ENCODE measurements around the gene NAT8L. TPM values are rescaled to one million over a fixed set of nuclear protein-coding genes. Genes with fewer than 3 reads are reported as not detected.

The NAT8L gene
- total and polyA plus RNA-seq, 2 of the 13 experiments (the other 11 are each of a cell fraction or from before 2014, with no cell fraction given) = 2.2 to 3.3 TPM

DNA sequence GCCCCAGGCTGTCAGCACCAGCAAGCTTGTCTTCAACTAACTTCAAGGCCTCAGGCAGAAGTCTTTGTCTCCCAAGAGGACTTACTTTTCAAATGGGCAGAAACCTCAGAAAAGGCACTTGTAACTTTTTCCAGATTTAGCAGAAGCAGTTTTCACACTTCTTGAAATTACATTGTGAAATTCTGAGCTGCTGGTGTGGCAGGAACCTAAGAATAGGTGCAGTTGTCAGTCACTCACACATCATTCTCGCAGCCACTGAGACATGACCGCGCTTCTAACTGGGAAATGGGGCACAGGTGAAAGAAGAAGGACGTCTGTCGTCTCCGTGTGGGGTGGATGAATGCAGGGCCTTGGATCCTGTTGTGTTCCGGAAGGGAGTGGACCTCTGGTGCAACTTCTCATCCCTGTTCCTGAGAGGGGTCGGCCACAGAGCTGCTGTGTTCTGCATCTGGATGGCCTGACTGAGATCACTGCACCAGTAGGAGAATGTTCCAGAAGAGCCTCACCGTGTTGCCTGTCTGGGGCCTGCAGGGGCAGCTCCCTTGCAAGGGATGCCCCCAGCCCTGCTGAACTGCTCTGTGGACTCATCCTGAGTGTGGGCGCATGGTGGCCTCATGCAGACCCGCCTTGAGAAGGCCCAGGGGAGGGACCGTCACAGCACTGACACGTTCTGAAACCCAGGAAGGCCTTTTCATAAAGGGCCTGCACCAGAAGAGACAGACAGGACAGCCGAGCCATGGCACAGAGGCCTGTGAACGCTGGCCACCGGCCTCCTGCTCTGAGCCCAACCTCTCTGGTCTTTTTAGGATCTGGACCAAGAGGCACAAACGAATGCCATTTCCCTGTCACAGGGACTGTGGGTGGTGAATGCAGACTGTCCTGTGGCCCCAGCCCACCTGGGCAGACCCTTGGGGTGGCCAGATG is 18.7 kb downstream of the NAT8L start (continued):
- no peak for TF ChIP-seq PAWR (CRISPR knock-in tag; IDR thresholded peaks at IDR 0.05; ENCODE audit: borderline replicate concordance)
- no peak for TF ChIP-seq BORCS8-MEF2B (CRISPR knock-in tag; IDR thresholded peaks at IDR 0.05)
- 0 out of 2 replicates have a peak, but pooled peaks have one; percentile 30 for TF ChIP-seq HDAC1 (CRISPR knock-in tag; IDR thresholded peaks at IDR 0.05)
- TF ChIP-seq, protein P1, sequence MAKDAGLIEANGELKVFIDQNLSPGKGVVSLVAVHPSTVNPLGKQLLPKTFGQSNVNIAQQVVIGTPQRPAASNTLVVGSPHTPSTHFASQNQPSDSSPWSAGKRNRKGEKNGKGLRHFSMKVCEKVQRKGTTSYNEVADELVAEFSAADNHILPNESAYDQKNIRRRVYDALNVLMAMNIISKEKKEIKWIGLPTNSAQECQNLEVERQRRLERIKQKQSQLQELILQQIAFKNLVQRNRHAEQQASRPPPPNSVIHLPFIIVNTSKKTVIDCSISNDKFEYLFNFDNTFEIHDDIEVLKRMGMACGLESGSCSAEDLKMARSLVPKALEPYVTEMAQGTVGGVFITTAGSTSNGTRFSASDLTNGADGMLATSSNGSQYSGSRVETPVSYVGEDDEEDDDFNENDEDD (CRISPR knock-in tag; IDR thresholded peaks at IDR 0.05; ENCODE audit: borderline replicate concordance) = no peak
- TF ChIP-seq TP53 (CRISPR knock-in tag; conservative IDR thresholded peaks at IDR 0.05) = no peak
- no peak for TF ChIP-seq ZBTB1 (CRISPR knock-in tag; IDR thresholded peaks at IDR 0.05; ENCODE audit: borderline replicate concordance)
- no peak for TF ChIP-seq ZNF850 (CRISPR knock-in tag; conservative IDR thresholded peaks at IDR 0.05)
- TF ChIP-seq RXRB (CRISPR knock-in tag; IDR thresholded peaks at IDR 0.05; ENCODE audit: borderline replicate concordance) = no peak
- TF ChIP-seq, protein P2, sequence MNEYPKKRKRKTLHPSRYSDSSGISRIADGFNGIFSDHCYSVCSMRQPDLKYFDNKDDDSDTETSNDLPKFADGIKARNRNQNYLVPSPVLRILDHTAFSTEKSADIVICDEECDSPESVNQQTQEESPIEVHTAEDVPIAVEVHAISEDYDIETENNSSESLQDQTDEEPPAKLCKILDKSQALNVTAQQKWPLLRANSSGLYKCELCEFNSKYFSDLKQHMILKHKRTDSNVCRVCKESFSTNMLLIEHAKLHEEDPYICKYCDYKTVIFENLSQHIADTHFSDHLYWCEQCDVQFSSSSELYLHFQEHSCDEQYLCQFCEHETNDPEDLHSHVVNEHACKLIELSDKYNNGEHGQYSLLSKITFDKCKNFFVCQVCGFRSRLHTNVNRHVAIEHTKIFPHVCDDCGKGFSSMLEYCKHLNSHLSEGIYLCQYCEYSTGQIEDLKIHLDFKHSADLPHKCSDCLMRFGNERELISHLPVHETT (CRISPR knock-in tag; conservative IDR thresholded peaks at IDR 0.05) = no peak
- TF ChIP-seq, protein P3, sequence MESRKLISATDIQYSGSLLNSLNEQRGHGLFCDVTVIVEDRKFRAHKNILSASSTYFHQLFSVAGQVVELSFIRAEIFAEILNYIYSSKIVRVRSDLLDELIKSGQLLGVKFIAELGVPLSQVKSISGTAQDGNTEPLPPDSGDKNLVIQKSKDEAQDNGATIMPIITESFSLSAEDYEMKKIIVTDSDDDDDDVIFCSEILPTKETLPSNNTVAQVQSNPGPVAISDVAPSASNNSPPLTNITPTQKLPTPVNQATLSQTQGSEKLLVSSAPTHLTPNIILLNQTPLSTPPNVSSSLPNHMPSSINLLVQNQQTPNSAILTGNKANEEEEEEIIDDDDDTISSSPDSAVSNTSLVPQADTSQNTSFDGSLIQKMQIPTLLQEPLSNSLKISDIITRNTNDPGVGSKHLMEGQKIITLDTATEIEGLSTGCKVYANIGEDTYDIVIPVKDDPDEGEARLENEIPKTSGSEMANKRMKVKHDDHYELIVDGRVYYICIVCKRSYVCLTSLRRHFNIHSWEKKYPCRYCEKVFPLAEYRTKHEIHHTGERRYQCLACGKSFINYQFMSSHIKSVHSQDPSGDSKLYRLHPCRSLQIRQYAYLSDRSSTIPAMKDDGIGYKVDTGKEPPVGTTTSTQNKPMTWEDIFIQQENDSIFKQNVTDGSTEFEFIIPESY (CRISPR knock-in tag; IDR thresholded peaks at IDR 0.05) = no peak
- no peak for TF ChIP-seq ZFP37 (CRISPR knock-in tag; IDR thresholded peaks at IDR 0.05; ENCODE audit: borderline replicate concordance)
- no peak for TF ChIP-seq SMC3 (IDR thresholded peaks at IDR 0.05; ENCODE audit: low read length)
- TF ChIP-seq ZNF629 (CRISPR knock-in tag; conservative IDR thresholded peaks at IDR 0.05) = 0 out of 2 replicates have a peak, but pooled peaks have one; percentile 9
- TF ChIP-seq, protein P4, sequence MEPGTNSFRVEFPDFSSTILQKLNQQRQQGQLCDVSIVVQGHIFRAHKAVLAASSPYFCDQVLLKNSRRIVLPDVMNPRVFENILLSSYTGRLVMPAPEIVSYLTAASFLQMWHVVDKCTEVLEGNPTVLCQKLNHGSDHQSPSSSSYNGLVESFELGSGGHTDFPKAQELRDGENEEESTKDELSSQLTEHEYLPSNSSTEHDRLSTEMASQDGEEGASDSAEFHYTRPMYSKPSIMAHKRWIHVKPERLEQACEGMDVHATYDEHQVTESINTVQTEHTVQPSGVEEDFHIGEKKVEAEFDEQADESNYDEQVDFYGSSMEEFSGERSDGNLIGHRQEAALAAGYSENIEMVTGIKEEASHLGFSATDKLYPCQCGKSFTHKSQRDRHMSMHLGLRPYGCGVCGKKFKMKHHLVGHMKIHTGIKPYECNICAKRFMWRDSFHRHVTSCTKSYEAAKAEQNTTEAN (CRISPR knock-in tag; conservative IDR thresholded peaks at IDR 0.05) = no peak
- TF ChIP-seq, protein P5, sequence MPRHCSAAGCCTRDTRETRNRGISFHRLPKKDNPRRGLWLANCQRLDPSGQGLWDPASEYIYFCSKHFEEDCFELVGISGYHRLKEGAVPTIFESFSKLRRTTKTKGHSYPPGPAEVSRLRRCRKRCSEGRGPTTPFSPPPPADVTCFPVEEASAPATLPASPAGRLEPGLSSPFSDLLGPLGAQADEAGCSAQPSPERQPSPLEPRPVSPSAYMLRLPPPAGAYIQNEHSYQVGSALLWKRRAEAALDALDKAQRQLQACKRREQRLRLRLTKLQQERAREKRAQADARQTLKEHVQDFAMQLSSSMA (CRISPR knock-in tag; IDR thresholded peaks at IDR 0.05) = no peak
- TF ChIP-seq ZFP90 (CRISPR knock-in tag; IDR thresholded peaks at IDR 0.05; ENCODE audit: borderline replicate concordance) = no peak
- TF ChIP-seq ZNF772 (CRISPR knock-in tag; IDR thresholded peaks at IDR 0.05) = no peak
- no peak for TF ChIP-seq ZNF282 (IDR thresholded peaks at IDR 0.05; ENCODE audit: partially characterized antibody)
- no peak for TF ChIP-seq KLF9 (CRISPR knock-in tag; IDR thresholded peaks at IDR 0.05; ENCODE audit: low read depth)
- no peak for TF ChIP-seq ZNF660 (CRISPR knock-in tag; IDR thresholded peaks at IDR 0.05; ENCODE audit: borderline replicate concordance, low read depth)
- TF ChIP-seq HNF4G (IDR thresholded peaks at IDR 0.05; ENCODE audit: borderline replicate concordance, low read depth, low read length) = no peak
- TF ChIP-seq HNF4G (CRISPR knock-in tag; IDR thresholded peaks at IDR 0.05; ENCODE audit: borderline replicate concordance, low read depth) = no peak
- no peak for TF ChIP-seq ZNF589 (CRISPR knock-in tag; conservative IDR thresholded peaks at IDR 0.05)
- no peak for TF ChIP-seq ZBTB38 (CRISPR knock-in tag; IDR thresholded peaks at IDR 0.05)
